Measurements from ENCODE around the gene FBRS.

GRCh38 chr16:30650369-30651123 lies 7.7 kb upstream of the FBRS start, which contains the start of gene PRR14:
- TF ChIP-seq CTCF (IDR thresholded peaks at IDR 0.05) (peak in 10 of 12 donors; percentile 19 to 54 (median 34)), POLR2A (IDR thresholded peaks at IDR 0.05) (peak in 1 of 2 donors; percentile 32)
